Dermis microvascular lymphatic vessel endothelial cell (primary cell): ENCODE results near the gene WWC1. TPM values are rescaled to one million over a fixed set of nuclear protein-coding genes. Genes with fewer than 3 reads are reported as not detected.

Source experiments
- DNase-seq, 2 donors: peaks; one replicate each; pipeline versions ENCODE4 v3.0.0 to v3.0.0-alpha.2; 2010; ENCODE audit warnings: low read depth in 2 of 2
- total RNA-seq: library from RNA; depleted of rRNA; stranded (reverse); fragments of >200 nt; gene quantifications from 2 replicates; pipeline ENCODE4 v1.2.1, GENCODE V29; 2014

The WWC1 gene
- total RNA-seq, 1 donor from 2014 or later = 0.13 TPM

GRCh38 chr5:168408561-168409305, 117.3 kb downstream of the WWC1 start:
- DNase-seq = no peak

DNA sequence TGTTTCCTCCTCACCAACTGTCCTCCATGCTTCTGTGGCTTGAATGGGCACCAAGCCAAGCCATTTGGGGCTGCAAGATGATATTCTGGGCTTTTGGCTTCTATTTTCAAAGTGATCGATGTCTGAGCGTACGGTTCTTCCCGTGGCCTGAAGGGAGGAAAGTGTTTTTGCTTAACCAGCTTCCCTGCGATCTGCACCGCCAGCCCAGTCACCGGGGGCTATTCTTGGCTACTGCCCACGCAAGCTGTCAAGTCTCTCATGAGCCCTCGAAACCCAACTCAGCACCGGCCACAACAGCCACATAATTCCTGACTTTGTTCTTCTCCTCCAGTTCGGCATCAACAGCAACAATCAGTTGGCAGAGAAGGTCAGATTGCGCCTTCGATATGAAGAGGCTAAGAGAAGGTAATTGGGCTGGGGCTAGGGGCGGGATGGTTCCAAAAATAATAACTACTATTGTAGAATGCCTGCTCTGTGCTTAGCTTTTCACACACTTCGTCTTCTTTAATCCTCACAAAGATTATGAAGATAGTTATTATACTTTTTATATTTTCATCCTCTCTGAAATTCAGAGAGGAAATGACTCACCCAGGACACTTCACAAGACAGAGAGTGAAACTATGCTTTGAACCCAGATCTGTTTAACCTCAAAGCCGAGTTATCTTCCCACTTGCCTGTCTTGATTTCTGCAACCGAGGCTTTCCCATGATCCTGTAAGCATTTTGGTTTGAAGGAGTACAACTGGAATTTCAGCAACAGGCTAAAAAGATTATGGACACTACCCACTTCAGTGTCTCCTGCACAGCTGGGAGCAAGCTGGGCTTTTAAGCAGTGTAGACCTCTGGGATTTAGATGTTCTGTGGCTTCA, 118.4 kb downstream of the WWC1 start:
- no peak for DNase-seq

GRCh38 chr5:168411871-168412270, 120.4 kb downstream of the WWC1 start:
- no peak for DNase-seq

GRCh38 chr5:168413062-168413461, 121.6 kb downstream of the WWC1 start:
- DNase-seq = no peak

- no peak for DNase-seq
These were observed 122.2 kb downstream of the WWC1 start for GRCh38 chr5:168413596-168413995.

- no peak for DNase-seq
These were observed 124.0 kb downstream of the WWC1 start for GRCh38 chr5:168415401-168415800.

GRCh38 chr5:168415971-168416370, 124.5 kb downstream of the WWC1 start:
- no peak for DNase-seq

GRCh38 chr5:168417731-168418429, 126.4 kb downstream of the WWC1 start:
- DNase-seq = no peak

- DNase-seq = no peak
These were observed 129.0 kb downstream of the WWC1 start for GRCh38 chr5:168420461-168420860.

- DNase-seq = no peak
These were observed 131.0 kb downstream of the WWC1 start for GRCh38 chr5:168422431-168422830.

DNA sequence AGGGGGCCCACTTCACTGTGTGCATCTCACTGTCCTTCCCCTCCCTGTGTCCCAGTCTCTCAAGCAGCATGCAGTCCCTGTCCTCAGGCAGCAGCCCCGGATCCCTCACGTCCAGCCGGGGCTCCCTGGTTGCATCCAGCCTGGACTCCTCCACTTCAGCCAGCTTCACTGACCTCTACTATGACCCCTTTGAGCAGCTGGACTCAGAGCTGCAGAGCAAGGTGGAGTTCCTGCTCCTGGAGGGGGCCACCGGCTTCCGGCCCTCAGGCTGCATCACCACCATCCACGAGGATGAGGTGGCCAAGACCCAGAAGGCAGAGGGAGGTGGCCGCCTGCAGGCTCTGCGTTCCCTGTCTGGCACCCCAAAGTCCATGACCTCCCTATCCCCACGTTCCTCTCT, 132.0 kb downstream of the WWC1 start:
- DNase-seq = no peak

- DNase-seq = no peak
These were observed 132.5 kb downstream of the WWC1 start for GRCh38 chr5:168423971-168424370.

DNA sequence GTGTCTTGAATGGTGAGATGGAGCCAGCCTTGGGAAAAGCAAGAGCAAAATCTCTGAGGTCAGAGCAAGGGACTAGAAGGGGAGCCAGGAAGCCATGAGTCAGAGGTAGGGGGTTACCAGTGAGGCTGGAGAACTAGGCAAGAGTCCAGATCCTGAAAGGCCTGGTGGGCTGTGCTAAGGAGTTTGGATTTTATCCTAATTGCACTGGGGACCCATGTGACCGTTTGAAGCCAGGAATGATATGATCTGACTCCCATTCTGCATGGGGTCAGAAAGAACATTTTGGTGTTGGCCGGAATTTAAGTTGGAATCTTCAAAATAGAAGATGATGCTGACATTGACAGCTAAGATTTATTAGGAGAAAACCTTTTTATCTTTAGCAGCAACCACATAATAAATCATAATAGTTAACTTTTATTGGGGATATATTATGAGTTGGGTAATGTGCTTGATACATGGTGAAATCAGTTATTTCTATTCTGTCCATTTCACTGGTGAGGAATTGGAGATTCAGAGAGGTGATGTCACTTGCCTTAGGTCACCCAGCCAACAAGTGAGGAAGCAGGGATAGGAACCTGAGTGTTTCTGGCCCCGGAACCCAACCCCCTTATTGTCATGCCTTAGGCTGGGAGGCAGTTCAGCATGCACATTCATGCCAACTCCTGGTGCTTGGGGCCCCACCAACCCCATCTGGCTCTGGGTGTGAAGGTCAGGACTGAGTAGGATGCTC, 133.3 kb downstream of the WWC1 start:
- no peak for DNase-seq

DNA sequence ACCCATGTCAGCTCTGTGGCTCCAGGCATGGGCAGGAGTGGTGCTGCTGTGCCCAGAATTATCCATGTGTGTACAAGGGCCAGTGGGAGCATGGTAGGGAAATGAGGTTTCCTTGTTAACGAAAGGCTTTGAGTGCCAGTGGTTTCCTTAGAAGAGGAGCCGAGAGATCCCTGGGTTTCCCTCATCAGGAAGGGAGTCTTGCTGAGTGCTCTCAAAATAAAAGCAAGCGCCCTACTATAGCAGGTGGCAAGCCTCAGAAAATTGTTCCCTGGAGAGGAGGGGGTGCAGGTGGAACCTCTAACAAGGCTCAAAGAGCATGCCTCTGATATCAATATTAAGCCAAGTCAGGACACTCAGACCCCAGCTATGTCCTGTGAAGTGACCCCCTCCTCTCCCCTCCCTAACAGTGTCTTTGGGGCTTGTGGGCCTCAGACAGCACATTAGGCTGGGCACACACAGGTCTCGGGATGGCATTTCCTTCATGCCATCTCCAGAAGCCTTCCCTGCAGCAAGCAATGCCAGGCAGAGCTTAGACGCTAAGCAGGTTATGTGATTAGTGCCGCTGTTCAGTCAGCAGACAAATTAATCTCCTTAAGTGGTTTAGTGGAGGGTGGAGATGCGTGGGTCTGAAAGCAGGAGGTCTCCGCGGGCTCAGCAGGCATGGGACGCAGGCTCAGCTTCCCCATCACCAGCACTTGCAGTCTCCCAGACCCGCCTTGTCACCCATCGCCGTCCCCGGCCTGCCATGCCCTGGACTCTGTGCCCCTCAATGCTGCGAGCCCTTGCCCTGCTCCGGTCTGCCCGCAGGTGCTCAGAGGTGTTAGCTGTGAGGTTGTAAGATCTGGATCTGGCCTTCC, 134.8 kb downstream of the WWC1 start:
- no peak for DNase-seq

DNA sequence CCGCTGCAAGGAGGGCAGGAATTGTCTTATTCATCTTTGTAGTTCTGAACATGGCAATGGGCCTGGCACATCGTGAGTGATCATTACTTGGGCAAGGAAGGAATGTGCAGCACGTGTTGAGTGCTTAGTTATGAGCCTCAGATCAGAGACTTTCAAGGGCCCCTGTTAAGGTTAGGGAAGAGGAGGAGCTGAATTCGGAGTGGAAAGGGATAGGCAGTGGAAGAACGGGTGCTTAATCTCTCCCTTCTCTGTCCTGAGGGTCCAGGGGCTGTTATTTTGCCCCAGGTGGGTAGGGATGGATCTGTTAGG, 135.4 kb downstream of the WWC1 start:
- DNase-seq = no peak

DNA sequence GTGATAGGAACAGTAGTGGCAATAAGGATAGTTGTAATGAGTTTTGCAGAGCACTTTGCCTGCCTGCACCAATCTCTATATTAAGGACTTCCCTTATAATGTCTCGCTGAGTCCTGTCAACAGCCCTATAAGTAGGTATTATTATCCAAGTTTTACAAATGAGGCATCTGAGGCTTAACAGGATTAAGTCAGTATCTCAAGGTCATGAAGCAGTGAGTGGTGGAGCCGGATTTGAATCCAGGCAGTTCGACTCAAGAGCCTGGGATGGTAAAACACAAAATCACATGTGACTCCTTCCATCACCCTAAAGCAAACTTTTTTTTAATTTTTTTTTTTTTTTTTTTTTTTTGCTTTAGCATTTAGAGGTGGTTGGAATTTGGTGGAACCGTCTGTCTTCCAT, 135.8 kb downstream of the WWC1 start:
- DNase-seq = no peak

GRCh38 chr5:168428552-168428951, 137.1 kb downstream of the WWC1 start:
- DNase-seq = no peak

DNA sequence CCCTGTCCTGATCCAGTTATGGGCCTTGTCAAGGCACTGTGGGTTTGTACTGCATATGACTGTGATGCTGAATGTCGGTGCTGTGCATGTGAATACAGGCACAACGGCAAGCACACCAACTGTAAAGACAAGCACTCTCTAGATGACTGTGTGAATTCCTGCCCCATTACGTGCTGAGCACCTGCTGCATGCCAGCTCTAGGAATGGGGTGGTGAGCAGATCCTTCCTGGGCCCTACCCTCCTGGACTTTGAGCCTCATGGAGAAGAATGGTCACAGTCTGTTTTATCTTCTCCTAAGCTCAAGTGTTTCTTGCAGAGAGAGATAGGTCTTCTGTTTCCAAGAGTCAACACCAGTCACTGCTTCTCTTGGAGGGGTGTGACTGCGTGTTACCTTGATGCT, 138.9 kb downstream of the WWC1 start:
- DNase-seq = no peak

DNA sequence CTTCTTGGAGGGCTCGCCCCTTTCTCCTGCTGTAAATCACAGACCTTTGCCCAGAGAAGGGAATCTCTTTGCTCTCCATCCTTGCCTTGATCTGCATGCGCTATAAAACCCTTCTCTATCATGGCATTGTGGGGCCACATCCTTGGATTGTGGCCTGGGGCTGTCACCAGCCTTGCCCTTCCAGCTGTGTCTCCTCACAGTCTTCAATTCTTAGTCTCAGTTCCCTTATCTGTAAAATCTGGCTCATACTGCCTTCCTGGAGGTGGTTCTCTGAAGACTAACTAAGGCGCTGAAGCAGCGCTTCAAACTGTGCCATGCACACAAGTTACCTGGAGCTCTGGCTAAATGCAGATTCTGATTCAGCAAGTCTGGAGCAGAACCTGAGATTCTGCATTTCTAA, 141.5 kb downstream of the WWC1 start:
- DNase-seq = no peak

GRCh38 chr5:168434001-168434400, 142.6 kb downstream of the WWC1 start:
- no peak for DNase-seq
